Stimulated activated CD8-positive, alpha-beta memory T cell treated with anti-CD3 and anti-CD28 coated beads, Interleukin-15, amount 100 ng/mL, for 24 hours (primary cell): ENCODE measurements around the gene ALS2CL.

Source experiments
- DNase-seq: peaks from one replicate; pipeline ENCODE4 v3.0.0-alpha.2; 2020; ENCODE audit warnings: low read depth

The ALS2CL gene

DNA sequence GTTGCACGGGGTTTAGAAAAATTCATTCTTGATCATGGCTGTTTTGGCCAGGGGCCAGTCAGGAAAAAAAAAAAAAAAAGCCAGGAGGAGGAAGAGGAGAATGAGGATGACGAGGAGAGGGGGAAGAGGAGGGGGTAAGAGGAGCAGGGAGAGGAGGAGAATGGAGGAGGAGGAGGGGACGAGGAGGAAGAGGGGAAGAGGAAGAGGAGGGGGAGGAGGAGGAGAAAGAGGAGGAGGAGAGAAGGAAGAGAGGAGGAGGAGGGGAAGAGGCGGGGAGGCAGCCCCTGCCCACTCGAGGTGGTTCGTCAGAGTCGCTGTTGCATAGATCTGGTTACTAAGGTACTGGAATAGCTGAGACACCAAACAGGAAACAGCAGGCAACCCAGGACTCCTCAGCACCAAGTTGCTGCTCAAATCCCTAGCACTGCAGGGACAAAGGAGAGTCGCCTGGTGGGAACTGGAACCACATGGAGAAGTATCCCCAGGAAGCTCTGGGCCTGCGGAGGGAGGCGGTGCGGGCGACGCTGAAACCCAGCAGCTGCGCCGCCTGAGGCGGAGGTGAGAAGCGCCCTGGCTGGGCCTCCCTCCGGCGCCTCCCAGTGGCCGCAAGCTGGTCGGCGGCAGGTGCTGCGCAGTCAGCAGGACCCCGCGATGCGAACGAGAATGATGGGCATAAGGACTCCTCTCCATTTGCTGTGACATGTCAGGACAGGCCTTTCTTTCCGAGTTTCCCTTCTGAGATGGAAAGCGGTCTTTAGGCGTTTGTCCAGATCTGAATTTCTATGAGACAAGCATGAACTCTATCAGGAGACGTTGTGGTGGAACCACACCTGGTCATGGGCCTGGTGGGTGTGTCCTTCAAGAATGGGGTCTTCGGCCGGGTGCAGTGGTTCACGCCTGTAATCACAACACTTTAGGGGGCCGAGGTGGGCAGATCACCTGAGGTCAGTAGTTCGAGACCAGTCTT, 63.6 kb downstream of the ALS2CL start:
- peak; percentile 53 for DNase-seq

DNA sequence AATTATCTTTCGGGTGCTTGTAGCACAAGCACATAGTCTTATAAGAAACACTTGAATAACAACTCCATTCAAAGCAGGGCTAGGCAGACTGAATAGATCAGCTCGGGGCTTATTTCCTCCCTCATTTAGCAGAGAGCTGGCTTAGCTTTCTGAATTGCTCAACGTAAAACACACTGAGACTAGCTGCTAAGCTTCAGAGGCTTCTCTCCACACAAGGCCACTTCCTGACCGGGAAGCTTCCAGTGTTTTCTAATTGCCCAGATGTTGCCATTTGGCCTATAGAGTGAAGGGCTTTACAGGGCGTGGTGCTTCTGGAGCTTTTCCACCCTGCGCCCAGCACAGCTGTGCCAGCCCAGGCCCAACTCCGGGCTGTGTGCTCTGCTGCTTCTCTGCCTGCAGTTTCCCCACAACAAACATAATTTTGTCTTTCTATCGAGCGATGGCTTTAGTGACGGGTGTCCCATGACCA, 64.5 kb downstream of the ALS2CL start:
- no peak for DNase-seq

DNA sequence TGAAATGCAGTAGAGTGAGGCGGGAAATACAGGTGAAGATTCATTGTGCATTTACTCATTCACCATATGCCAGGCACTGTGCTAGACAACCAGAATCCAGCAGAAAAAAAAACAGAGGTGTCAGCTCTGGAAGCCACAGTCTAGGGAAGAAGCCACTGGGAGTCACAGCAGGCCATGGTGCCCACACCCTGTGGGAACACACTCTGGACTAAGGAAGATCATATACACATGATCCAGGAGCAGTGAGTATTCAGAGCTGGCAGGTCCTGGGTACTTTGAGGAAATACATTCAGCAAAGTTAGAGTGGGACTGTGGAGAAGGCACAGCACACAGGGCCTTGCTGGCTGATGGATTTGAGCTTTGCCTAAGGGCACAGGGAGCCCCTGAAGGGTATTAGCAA, 66.4 kb downstream of the ALS2CL start:
- no peak for DNase-seq

DNA sequence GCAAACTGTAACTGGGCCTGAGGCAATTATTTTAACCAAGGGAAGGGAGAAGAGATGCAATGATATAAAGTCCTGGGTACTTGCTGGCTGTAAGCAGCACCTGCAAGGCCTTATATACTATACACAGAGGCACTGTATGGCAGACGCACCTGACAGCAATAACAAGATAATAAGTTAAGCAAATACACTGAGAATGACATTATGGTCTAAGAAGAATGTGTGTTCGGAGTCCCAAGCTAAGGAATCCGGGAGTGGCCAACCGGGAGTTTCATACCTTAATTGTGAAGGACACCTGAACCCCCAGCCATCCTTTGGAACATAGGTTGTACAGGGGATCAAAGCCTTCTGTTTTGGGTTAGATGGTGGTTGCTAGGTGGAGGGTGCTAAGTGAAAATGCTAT, 67.4 kb downstream of the ALS2CL start:
- DNase-seq: no peak

DNA sequence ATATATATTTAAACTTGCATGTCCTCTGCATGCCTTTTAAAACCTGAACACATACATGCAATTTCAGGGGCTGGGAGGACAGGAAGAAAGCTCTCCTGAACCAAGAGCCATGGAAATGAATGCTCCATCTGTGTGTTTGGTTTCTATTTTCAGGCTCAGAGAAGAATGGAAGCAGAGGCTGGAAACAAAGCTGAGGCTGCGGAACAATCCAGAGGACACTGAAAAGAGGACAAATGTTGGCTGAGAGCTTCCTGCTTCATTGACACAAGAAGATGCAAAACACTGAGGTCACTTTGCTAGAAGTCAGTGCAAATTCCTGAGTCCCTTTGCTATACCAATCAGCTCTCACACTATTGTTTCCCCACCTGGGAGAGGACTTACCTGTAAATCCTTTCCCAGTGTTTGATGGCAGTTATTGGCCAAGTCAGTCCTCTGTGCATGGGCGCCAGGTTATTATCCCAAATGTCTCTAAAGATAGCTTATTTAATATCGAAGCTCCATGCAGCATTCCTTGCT, 68.4 kb downstream of the ALS2CL start:
- no peak for DNase-seq

DNA sequence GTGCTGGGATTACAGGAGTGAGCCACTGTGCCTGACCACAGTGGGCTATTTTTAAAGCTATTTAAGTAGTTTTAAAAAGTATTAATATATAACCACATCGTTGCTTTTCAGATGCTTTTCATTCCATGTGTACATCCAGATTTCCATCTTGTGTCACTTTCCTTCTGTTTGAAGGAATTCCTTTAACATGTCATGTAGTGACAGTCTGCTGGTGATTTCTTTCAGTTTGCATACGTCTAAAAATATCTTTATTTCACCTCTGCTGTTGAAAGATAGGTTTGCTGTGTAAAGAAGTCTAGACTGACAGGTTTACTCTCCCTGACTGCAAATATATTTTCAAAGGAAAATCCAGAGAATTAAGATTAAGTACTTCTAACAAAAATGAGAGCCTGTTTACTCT, 68.9 kb downstream of the ALS2CL start:
- DNase-seq: no peak

DNA sequence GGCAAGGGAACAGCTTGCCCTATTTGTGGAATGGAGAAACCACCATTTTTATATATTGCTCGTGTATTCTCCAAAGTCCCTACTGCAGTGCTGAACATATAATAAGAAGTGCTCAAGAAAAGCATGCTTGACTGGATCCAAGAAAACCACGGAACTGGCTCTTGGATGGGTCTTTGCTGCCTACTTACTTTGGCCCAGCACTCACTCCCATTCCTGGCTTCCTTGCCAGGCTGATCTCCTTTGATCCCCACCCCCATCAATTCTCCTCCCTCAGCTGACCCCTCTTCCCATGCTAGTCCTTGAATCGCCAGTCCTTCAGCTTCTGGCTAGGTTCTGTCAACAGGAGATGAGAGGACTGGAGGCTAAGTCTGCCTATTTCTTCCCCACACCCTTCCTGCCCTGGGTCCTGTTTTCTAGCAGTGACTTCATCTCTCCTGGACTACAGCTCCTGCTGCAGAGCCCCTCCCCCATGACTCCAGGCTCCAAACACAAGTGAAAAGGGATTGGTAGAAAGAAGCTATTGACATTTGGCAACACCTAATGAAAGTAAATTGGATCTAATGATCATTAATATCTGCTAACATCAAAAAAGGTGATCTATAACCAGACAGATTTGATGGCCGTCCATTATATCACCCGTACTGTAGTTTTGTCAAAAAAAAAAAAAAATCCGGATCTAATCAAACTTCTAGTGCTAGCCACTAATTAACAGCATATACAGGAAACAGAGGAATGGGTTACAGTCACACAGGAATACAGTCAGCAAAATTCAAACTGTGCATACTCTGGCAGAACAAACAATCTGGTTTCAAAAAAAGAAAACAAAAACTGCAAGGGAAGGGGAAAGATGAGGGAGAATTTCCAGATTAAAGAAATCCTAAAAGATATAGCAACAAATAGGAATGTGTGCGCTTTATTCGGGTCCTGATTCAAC, 73.4 kb downstream of the ALS2CL start:
- DNase-seq: no peak
